Neural crest cell (in vitro differentiated cells): ENCODE data around the gene KLK10. TPM values are rescaled to one million over a fixed set of nuclear protein-coding genes. Genes with fewer than 3 reads are reported as not detected.

Source experiments
- DNase-seq: peaks from one replicate; pipeline ENCODE4 v3.0.0; 2021; ENCODE audit warnings: low read depth, mixed read lengths, low spot score
- H3K27ac Mint-ChIP-seq: one replicate; pipeline ENCODE4 v1.8.0; 2021; ENCODE audit warnings: mild to moderate bottlenecking, mixed read lengths; ENCODE audit not compliant: unreplicated experiment
- H3K27me3 Mint-ChIP-seq: 2 replicates; pipeline ENCODE4 v1.8.0; 2021; ENCODE audit warnings: low read depth, mild to moderate bottlenecking, mixed read lengths
- H3K36me3 Mint-ChIP-seq: 2 replicates; pipeline ENCODE4 v1.8.0; 2021; ENCODE audit warnings: low read depth, mild to moderate bottlenecking, mixed read lengths
- H3K4me1 Mint-ChIP-seq: 2 replicates; pipeline ENCODE4 v1.8.0; 2021; ENCODE audit warnings: mixed read lengths
- H3K4me3 Mint-ChIP-seq: one replicate; pipeline ENCODE4 v1.8.0; 2021; ENCODE audit warnings: mild to moderate bottlenecking, mixed read lengths
- H3K9me3 Mint-ChIP-seq: 2 replicates; pipeline ENCODE4 v1.8.0; 2021; ENCODE audit warnings: mixed read lengths
- total RNA-seq: library from RNA; stranded (reverse); gene quantifications from 2 replicates; pipeline ENCODE4 v1.2.1, GENCODE V29; 2021
- TF ChIP-seq, protein P1 (sequence below): fragments of 200-600 bp; sonication (generic); conservative IDR thresholded peaks from 2 replicates; pipeline ENCODE4 v1.5.0; 2021; ENCODE audit warnings: antibody characterized with exemption, mild to moderate bottlenecking

KLK10 gene
- total RNA-seq, 1 donor from 2014 or later: not detected

DNA sequence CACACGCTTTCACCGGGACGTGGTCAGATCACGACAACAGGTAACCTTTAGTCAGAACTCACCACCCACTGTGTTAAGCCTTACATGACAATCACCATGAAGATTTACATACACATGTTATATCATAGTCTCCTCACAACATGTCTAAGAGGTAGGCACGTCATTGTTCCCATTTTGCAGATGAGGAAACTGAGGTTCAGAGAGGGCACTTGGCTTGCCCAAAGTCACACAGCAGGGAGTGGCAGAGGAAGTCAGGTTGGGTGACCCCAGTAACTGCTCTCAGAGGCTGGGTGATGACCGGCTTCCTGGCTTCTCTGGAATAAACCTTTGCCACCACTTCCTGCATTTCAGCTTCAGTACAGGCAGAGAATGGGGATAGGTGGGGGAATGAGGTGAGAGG, 5.3 kb downstream of the KLK10 start:
- no peaks in the 10 kb centered on the region for H3K9me3 Mint-ChIP-seq
- no peaks in the 10 kb centered on the region for H3K36me3 Mint-ChIP-seq
- H3K27ac Mint-ChIP-seq: no peak overlapping the region
- TF ChIP-seq, protein P1, sequence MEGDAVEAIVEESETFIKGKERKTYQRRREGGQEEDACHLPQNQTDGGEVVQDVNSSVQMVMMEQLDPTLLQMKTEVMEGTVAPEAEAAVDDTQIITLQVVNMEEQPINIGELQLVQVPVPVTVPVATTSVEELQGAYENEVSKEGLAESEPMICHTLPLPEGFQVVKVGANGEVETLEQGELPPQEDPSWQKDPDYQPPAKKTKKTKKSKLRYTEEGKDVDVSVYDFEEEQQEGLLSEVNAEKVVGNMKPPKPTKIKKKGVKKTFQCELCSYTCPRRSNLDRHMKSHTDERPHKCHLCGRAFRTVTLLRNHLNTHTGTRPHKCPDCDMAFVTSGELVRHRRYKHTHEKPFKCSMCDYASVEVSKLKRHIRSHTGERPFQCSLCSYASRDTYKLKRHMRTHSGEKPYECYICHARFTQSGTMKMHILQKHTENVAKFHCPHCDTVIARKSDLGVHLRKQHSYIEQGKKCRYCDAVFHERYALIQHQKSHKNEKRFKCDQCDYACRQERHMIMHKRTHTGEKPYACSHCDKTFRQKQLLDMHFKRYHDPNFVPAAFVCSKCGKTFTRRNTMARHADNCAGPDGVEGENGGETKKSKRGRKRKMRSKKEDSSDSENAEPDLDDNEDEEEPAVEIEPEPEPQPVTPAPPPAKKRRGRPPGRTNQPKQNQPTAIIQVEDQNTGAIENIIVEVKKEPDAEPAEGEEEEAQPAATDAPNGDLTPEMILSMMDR: no peak
- DNase-seq: no peak
- peaks cover 85% of the 10 kb centered on the region for H3K27me3 Mint-ChIP-seq
- H3K4me3 Mint-ChIP-seq: no peak overlapping the region
- H3K4me1 Mint-ChIP-seq: peaks cover 12% of the 10 kb centered on the region

DNA sequence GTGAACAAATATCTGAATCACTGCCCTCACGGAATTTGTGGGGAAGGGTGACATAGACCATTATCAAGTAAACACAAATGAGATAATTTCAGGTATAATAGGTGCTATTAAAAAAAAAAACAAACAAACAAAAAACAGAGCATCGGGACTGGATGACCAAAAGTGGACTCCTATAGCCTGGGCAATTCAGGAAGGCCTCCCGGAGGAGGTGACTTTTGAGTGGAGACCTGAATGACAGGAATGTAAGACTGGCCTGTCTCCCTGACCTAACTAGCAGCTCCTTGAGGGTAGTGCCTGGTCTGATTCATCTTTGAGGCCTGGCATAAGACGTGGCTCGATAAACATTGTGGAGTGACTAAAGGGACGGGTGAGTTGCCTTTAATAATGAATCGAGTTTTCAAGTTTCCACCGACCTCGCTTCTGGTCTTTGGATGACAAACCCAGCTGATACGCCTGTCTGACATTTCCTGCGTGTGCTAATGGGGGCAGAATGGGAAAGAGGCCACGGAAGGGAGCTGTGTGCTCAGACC, 6.8 kb downstream of the KLK10 start:
- H3K27ac Mint-ChIP-seq: no peak overlapping the region
- no peaks in the 10 kb centered on the region for H3K9me3 Mint-ChIP-seq
- no peak overlapping the region for H3K4me3 Mint-ChIP-seq
- no peak for DNase-seq
- peaks cover 5% of the 10 kb centered on the region for H3K4me1 Mint-ChIP-seq
- TF ChIP-seq, protein P1: no peak
- peaks cover 79% of the 10 kb centered on the region for H3K27me3 Mint-ChIP-seq
- H3K36me3 Mint-ChIP-seq: no peaks in the 10 kb centered on the region

DNA sequence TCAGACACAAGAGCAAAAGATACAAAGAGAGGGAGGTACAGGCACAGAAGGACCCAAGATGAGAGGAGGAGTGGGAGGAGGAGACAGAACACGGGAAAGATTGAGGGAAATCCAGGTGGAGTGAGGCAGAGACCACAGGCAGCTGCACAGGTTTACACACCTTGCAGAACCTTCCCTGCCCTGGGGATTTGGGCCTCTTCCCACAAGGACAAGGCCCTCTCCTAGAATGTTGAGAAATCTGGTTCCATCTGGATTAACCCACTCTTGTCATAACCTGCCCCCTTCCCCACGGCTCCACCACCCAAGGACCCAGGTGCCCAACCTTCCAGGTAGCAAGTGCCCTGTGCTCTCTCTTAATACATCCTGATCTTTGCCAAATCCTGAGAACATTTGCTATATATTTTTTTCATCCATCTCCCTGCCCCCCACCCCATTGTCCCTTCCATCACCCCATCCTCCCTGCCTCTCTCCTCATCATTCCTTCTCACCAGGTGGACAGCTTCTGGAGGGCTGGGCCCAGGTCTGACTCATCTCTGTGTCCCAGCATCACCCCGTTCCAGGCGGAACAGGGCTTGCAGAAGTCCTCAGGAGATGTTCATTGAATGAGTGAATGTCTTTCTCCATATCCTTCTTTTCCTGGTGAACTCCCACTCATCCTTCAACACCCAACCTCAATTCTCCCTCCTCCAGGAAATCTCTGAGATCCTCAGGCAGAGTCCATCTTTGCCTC, 9.3 kb downstream of the KLK10 start:
- TF ChIP-seq, protein P1: no peak
- H3K27ac Mint-ChIP-seq: no peak overlapping the region
- no peaks in the 10 kb centered on the region for H3K36me3 Mint-ChIP-seq
- DNase-seq: no peak
- no peak overlapping the region for H3K4me3 Mint-ChIP-seq
- H3K9me3 Mint-ChIP-seq: no peaks in the 10 kb centered on the region
- H3K27me3 Mint-ChIP-seq: peaks cover 78% of the 10 kb centered on the region
- H3K4me1 Mint-ChIP-seq: no peaks in the 10 kb centered on the region

DNA sequence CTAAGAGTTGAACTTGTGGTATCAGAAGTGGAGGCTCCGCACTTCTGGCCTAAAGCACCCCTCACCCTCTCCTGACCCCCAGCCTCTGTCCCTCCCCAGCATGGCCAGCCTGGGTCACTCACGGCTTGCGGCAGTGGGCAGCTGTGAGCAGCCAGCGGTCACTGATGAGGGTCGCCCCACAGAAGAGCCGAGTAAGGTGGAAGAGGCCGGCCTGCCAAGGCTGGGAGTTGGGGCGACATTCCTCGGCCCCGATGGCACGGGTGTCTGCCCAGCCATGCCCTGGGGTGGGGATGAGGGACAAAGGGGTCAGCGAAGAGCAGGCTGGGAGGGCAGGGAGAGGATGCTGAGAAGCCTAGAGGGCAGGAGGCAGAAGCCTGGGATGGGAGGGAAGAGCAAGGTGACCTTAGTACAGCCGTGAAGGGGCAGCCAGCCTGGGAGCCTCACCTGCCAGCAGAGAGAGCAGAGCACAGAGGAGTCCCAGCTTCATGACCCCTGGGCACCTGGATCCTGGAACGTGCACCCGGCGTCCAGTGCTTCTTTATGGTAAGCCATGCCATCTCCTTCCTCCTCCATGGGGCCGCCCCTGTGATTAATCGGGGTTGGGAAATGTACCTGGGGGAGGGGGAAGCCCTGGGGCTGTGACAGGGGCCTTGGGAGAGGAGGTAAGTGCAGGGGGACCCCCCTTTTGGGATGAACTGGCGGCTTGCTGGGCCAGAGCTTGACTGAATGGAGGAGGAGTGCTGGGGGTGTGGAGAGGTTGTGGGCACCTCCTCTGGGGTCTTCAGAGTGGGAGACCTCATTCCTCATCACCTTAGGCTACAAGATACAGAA, 10.2 kb downstream of the KLK10 start:
- Mint-ChIP-seq H3K27ac (no peak overlapping the region), H3K27me3 (peaks cover 78% of the 10 kb centered on the region), H3K4me1 (no peaks in the 10 kb centered on the region), H3K9me3 (no peaks in the 10 kb centered on the region), H3K36me3 (no peaks in the 10 kb centered on the region), H3K4me3 (no peak overlapping the region)
- TF ChIP-seq, protein P1: no peak
- DNase-seq: no peak

DNA sequence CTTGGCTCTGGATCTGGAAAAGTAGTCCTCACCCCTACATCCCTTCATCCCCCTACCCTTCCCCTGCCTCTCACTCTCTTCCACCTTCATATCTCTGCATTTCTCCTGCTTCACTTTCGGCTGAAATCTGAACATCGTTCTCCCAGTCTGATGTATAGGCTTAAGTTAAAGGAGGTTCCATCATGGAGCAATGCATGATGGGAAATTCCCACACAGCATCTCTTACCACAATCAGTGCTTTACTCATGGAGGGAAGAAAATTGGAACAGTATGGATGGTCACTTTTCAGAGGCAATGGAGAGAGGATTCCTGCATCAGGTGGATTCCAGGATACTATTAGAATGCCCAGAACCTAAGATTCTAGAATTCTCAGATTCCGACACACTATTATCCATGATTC, 12.0 kb downstream of the KLK10 start:
- no peak overlapping the region for H3K27ac Mint-ChIP-seq
- H3K4me1 Mint-ChIP-seq: no peaks in the 10 kb centered on the region
- H3K9me3 Mint-ChIP-seq: no peaks in the 10 kb centered on the region
- peaks cover 74% of the 10 kb centered on the region for H3K27me3 Mint-ChIP-seq
- H3K36me3 Mint-ChIP-seq: no peaks in the 10 kb centered on the region
- DNase-seq: no peak
- H3K4me3 Mint-ChIP-seq: no peak overlapping the region
- TF ChIP-seq, protein P1: no peak
